PFSK-1 (cell line): ENCODE measurements around the gene ZCWPW1.

Source experiments
- POLR2AphosphoS5 ChIP-seq: IDR thresholded peaks from 2 replicates; pipeline ENCODE4 v1.6.1; 2012; ENCODE audit warnings: low read depth, mild to moderate bottlenecking, control low read depth, low read length, moderate library complexity
- REST ChIP-seq, 2 experiments: IDR thresholded peaks; 2 replicates each; pipeline versions ENCODE4 v1.6.1 to v1.8.0; 2011 to 2012; ENCODE audit warnings: low read depth in 2 of 2, low read length in 2 of 2, control low read depth in 1 of 2, inconsistent platforms in 1 of 2, mild to moderate bottlenecking in 1 of 2, moderate library complexity in 1 of 2; ENCODE audit not compliant: insufficient read depth in 1 of 2
- SIN3A ChIP-seq: IDR thresholded peaks from 2 replicates; pipeline ENCODE4 v1.6.1; 2012; ENCODE audit warnings: mild to moderate bottlenecking, low read length, moderate library complexity, borderline replicate concordance; ENCODE audit not compliant: insufficient read depth
- TAF1 ChIP-seq: IDR thresholded peaks from 2 replicates; pipeline ENCODE4 v1.6.1; 2012; ENCODE audit warnings: low read length, control low read depth, borderline replicate concordance; ENCODE audit not compliant: insufficient read depth

- TF ChIP-seq SIN3A: peak; percentile 81; the same call in 1 of the 2 replicates
- peak; percentile 85 for TF ChIP-seq POLR2AphosphoS5
- TF ChIP-seq TAF1: peak; percentile 47; the same call in 1 of the 2 replicates
- TF ChIP-seq REST (IDR thresholded peaks at IDR 0.05; ENCODE audit: insufficient read depth in 1 of 2, low read depth in 2 of 2, low read length in 2 of 2): no peak
Observed at GRCh38 chr7:100428967-100429636, 599 bp upstream of the ZCWPW1 start.
